Upper lobe of left lung (tissue), 4 donors: ENCODE measurements around the gene SLC5A2.

ENCODE experiments used
- CTCF ChIP-seq, 6 experiments: fragments of 450-650 bp in 4 of 6; fragments of 200-600 bp in 2 of 6; sonication (generic) in 2 of 6; IDR thresholded peaks; one replicate each; pipeline ENCODE4 v1.5.1; 2016 to 2019; ENCODE audit warnings: antibody characterized with exemption in 6 of 6
- EP300 ChIP-seq, 4 donors: sonication (generic); formaldehyde crosslinking; IDR thresholded peaks; one replicate each; pipeline ENCODE4 v1.5.1; 2017; ENCODE audit warnings: antibody characterized with exemption in 4 of 4, control low read depth in 2 of 4
- POLR2A ChIP-seq, 4 donors: fragments of 450-650 bp; IDR thresholded peaks; one replicate each; pipeline ENCODE4 v1.5.1; 2016 to 2017; ENCODE audit warnings: antibody characterized with exemption in 4 of 4, mild to moderate bottlenecking in 2 of 4
- POLR2AphosphoS5 ChIP-seq, 2 donors: sonication (generic); formaldehyde crosslinking; IDR thresholded peaks; one replicate each; pipeline ENCODE4 v1.5.1; 2017; ENCODE audit warnings: antibody characterized with exemption in 2 of 2

DNA sequence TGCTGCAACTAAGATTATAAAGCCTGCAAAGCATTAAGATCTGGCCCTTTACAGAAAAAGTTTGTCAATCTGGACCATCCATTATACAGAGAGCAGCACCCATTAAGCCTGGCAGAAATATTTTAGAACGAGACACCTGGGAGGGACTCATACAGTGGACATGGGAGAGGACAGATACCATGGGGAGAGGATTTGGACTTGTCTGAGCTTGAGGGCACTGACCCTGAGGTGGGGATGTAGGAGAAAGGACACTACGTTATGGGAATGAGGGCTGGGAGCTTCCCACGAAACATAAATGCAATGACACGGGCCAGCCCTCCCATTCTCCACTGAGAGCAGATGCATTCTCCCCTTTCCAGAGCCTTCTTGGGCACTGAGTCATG lies 19.0 kb downstream of the SLC5A2 start:
- TF ChIP-seq CTCF (IDR thresholded peaks at IDR 0.05) (no peak), EP300 (IDR thresholded peaks at IDR 0.05) (no peak), POLR2A (IDR thresholded peaks at IDR 0.05) (no peak), POLR2AphosphoS5 (IDR thresholded peaks at IDR 0.05) (no peak)
